K562 (cell line): ENCODE results near the gene SAP130. TPM values are rescaled to one million over a fixed set of nuclear protein-coding genes. Genes with fewer than 3 reads are reported as not detected.

Experiments
- ARID2 ChIP-seq: fragments of 450-650 bp; IDR thresholded peaks from 2 replicates; pipeline ENCODE4 v1.6.1; 2017; ENCODE audit warnings: antibody characterized with exemption, mild to moderate bottlenecking
- BCLAF1 ChIP-seq, 2 experiments: fragments of 450-650 bp in 1 of 2; IDR thresholded peaks; 2 replicates each; pipeline ENCODE4 v1.6.1; 2011 to 2017; ENCODE audit warnings: low read depth in 2 of 2, antibody characterized with exemption in 1 of 2, borderline replicate concordance in 1 of 2, low read length in 1 of 2, mild to moderate bottlenecking in 1 of 2, mixed read lengths in 1 of 2; ENCODE audit not compliant: control insufficient read depth in 1 of 2
- CAMTA2 ChIP-seq: fragments of 250-450 bp; sonication (Bioruptor Pico); conservative IDR thresholded peaks from 2 replicates; pipeline ENCODE4 v1.5.1; 2022
- CBFA2T2 ChIP-seq: fragments of 450-650 bp; conservative IDR thresholded peaks from 2 replicates; pipeline ENCODE4 v1.6.1; 2017; ENCODE audit warnings: mild to moderate bottlenecking
- CEBPB ChIP-seq: fragments of 450-650 bp; IDR thresholded peaks from 2 replicates; pipeline ENCODE4 v1.6.1; 2016; ENCODE audit warnings: missing genetic modification characterization, missing compliant biosample characterization
- FOXK1 ChIP-seq: sonication (generic); formaldehyde crosslinking; IDR thresholded peaks from 2 replicates; pipeline ENCODE4 v1.8.0; 2022; ENCODE audit warnings: missing genetic modification reagents, mild to moderate bottlenecking, borderline replicate concordance
- FOXM1 ChIP-seq, 2 experiments: fragments of 450-650 bp in 1 of 2; sonication (generic) in 1 of 2; formaldehyde crosslinking in 1 of 2; IDR thresholded peaks; 2 replicates each; pipeline versions ENCODE4 v1.6.1 to v1.9.0; 2017 to 2022; ENCODE audit warnings: low read depth in 2 of 2, mild to moderate bottlenecking in 2 of 2, missing genetic modification reagents in 1 of 2, moderate library complexity in 1 of 2
- GATAD2A ChIP-seq: fragments of 450-650 bp; IDR thresholded peaks from 2 replicates; pipeline ENCODE4 v1.6.1; 2017
- KLF16 ChIP-seq: IDR thresholded peaks from 2 replicates; pipeline ENCODE4 v1.6.1; 2016; ENCODE audit warnings: antibody characterized with exemption
- MECOM ChIP-seq: fragments of 250-450 bp; sonication (Bioruptor Pico); IDR thresholded peaks from 2 replicates; pipeline ENCODE4 v1.8.0; 2022; ENCODE audit warnings: inconsistent platforms
- PCBP2 ChIP-seq: fragments of 200-400 bp; formaldehyde crosslinking; IDR thresholded peaks from 2 replicates; pipeline ENCODE4 v1.6.1; 2018; ENCODE audit warnings: low read length, low read depth, mild to moderate bottlenecking, moderate library complexity; ENCODE audit not compliant: poor library complexity, severe bottlenecking
- PHB2 ChIP-seq: fragments of 450-650 bp; IDR thresholded peaks from 2 replicates; pipeline ENCODE4 v1.6.1; 2017; ENCODE audit warnings: low read depth
- RFX1 ChIP-seq: fragments of 450-650 bp; IDR thresholded peaks from 2 replicates; pipeline ENCODE4 v1.6.1; 2016; ENCODE audit warnings: mild to moderate bottlenecking, moderate library complexity
- SAFB2 ChIP-seq: fragments of 200-400 bp; formaldehyde crosslinking; IDR thresholded peaks from 2 replicates; pipeline ENCODE4 v1.6.1; 2018; ENCODE audit warnings: borderline replicate concordance, low read length, low read depth, moderate library complexity; ENCODE audit not compliant: severe bottlenecking
- TAL1 ChIP-seq: fragments of 450-650 bp; IDR thresholded peaks from 2 replicates; pipeline ENCODE4 v1.6.1; 2016; ENCODE audit warnings: mild to moderate bottlenecking
- TCF3 ChIP-seq: sonication (generic); formaldehyde crosslinking; IDR thresholded peaks from 2 replicates; pipeline ENCODE4 v1.4.0; 2020; ENCODE audit warnings: mild to moderate bottlenecking, missing genetic modification reagents
- TRIM28 ChIP-seq: fragments of 450-650 bp; IDR thresholded peaks from 2 replicates; pipeline ENCODE4 v1.6.1; 2017
- ZNF263 ChIP-seq: sonication (generic); formaldehyde crosslinking; IDR thresholded peaks from 2 replicates; pipeline ENCODE4 v1.8.0; 2022; ENCODE audit warnings: mild to moderate bottlenecking, missing genetic modification reagents, borderline replicate concordance
- ZNF316 ChIP-seq: fragments of 450-650 bp; IDR thresholded peaks from 2 replicates; pipeline ENCODE4 v1.6.1; 2016
- ZNF324 ChIP-seq: fragments of 250-450 bp; sonication (Bioruptor Pico); IDR thresholded peaks from 2 replicates; pipeline ENCODE4 v1.4.0; 2020; ENCODE audit warnings: mild to moderate bottlenecking
- polyA plus RNA-seq, 8 experiments: library from polyadenylated mRNA; depleted of rRNA in 4 of 8; stranded (reverse) in 5 of 8; unstranded in 3 of 8; fragments of >200 nt; fragmentation: Nextera tagmentation in 2 of 8; fragmentation: Illumina TruSeq in 1 of 8; extraction: Ambion mirVana in 2 of 8; extraction: Trizol in 1 of 8; gene quantifications; 2 replicates each; pipeline versions ENCODE4 v1.2.1 to v1.2.3, GENCODE V29; 2011 to 2014; ENCODE audit warnings: inconsistent platforms in 1 of 8, missing spikeins in 1 of 8
- total RNA-seq, 7 experiments: library from RNA; depleted of rRNA in 6 of 7; stranded (reverse); fragments of >200 nt in 6 of 7; fragmentation: Illumina TruSeq in 2 of 7; extraction: Trizol in 2 of 7; gene quantifications; 2 replicates each; pipeline versions ENCODE4 v1.2.1 to v1.2.3, GENCODE V29; 2011 to 2021; ENCODE audit warnings: low replicate concordance in 1 of 7
- TF ChIP-seq, protein P1 (sequence below): sonication (generic); IDR thresholded peaks from 2 replicates; pipeline ENCODE4 v1.6.1; 2016
- TF ChIP-seq, protein P2 (sequence below): fragments of 150-350 bp; conservative IDR thresholded peaks from 2 replicates; pipeline ENCODE4 v1.6.1; 2014; ENCODE audit warnings: low read length

SAP130 gene
- total and polyA plus RNA-seq, 9 of the 15 experiments (the other 6 are each of a cell fraction or from before 2014, with no cell fraction given) = 4.5 to 33.4 (median 7.4) TPM

- TF ChIP-seq BCLAF1 (IDR thresholded peaks at IDR 0.05; ENCODE audit: borderline replicate concordance in 1 of 2, control insufficient read depth in 1 of 2, low read depth in 2 of 2, low read length in 1 of 2) (0 out of 4 replicates have a peak, but pooled peaks of 1 of the 2 experiments have one; percentile 12), PCBP2 (no peak), TAL1 (peak; percentile 84), FOXK1 (CRISPR knock-in tag) (no peak), GATAD2A (no peak), PHB2 (no peak), CBFA2T2 (peak; percentile 90), FOXM1 (IDR thresholded peaks at IDR 0.05; ENCODE audit: low read depth) (peak; percentile 36; the same call in 1 of the 2 replicates), FOXM1 (CRISPR knock-in tag; IDR thresholded peaks at IDR 0.05; ENCODE audit: low read depth) (no peak), KLF16 (peak; percentile 71), ZNF263 (CRISPR knock-in tag) (peak; percentile 79; the same call in 1 of the 2 replicates), TCF3 (CRISPR knock-in tag) (peak; percentile 75), TRIM28 (0 out of 2 replicates have a peak, but pooled peaks have one; percentile 2), ZNF324 (no peak), ZNF316 (no peak), CAMTA2 (CRISPR knock-in tag) (no peak), ARID2 (no peak), MECOM (CRISPR knock-in tag) (0 out of 2 replicates have a peak, but pooled peaks have one; percentile 19), CEBPB (no peak), RFX1 (no peak), SAFB2 (no peak)
- TF ChIP-seq, protein P1, sequence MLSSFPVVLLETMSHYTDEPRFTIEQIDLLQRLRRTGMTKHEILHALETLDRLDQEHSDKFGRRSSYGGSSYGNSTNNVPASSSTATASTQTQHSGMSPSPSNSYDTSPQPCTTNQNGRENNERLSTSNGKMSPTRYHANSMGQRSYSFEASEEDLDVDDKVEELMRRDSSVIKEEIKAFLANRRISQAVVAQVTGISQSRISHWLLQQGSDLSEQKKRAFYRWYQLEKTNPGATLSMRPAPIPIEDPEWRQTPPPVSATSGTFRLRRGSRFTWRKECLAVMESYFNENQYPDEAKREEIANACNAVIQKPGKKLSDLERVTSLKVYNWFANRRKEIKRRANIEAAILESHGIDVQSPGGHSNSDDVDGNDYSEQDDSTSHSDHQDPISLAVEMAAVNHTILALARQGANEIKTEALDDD = 0 out of 2 replicates have a peak, but pooled peaks have one; percentile 32
- TF ChIP-seq, protein P2, sequence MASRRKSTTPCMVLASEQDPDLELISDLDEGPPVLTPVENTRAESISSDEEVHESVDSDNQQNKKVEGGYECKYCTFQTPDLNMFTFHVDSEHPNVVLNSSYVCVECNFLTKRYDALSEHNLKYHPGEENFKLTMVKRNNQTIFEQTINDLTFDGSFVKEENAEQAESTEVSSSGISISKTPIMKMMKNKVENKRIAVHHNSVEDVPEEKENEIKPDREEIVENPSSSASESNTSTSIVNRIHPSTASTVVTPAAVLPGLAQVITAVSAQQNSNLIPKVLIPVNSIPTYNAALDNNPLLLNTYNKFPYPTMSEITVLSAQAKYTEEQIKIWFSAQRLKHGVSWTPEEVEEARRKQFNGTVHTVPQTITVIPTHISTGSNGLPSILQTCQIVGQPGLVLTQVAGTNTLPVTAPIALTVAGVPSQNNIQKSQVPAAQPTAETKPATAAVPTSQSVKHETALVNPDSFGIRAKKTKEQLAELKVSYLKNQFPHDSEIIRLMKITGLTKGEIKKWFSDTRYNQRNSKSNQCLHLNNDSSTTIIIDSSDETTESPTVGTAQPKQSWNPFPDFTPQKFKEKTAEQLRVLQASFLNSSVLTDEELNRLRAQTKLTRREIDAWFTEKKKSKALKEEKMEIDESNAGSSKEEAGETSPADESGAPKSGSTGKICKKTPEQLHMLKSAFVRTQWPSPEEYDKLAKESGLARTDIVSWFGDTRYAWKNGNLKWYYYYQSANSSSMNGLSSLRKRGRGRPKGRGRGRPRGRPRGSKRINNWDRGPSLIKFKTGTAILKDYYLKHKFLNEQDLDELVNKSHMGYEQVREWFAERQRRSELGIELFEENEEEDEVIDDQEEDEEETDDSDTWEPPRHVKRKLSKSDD = no peak
Observed at GRCh38 chr2:128028668-128029054, 802 bp upstream of the SAP130 start (continued).
